ENCODE data around the gene MYO18B.

Gene MYO18B

GRCh38 chr22:25766418-25766817, 24.4 kb downstream of the MYO18B start:
- no peak for TF ChIP-seq CTCF (IDR thresholded peaks at IDR 0.05; ENCODE audit: low read depth, low read length, missing control alignments)
- no peak for DNase-seq (ENCODE audit: low read depth)
- no peak overlapping the region for H3K4me3 ChIP-seq (ENCODE audit: low read depth, low read length)

DNA sequence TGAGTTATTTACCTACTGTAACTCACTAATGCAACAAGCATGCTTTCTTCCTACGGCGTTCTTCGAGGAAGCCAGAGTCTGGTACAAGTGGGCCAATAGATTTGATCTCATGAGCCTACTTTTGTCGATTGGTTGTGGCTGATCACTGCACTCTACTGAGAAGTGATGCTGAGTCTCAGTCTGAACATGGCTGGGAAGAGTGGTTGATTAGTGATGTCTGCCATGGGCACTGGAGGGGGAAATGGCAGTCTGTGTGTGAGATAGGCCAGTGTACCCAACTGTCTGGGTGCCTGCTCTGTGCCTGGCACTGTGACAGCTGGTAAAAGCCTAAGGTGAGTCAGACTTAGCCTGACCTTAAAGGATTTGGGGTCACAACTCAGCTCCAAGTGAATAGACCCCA, 28.3 kb downstream of the MYO18B start:
- no peak overlapping the region for H3K4me3 ChIP-seq (ENCODE audit: low read depth, low read length)
- TF ChIP-seq CTCF (IDR thresholded peaks at IDR 0.05; ENCODE audit: low read depth, low read length, missing control alignments): no peak

DNA sequence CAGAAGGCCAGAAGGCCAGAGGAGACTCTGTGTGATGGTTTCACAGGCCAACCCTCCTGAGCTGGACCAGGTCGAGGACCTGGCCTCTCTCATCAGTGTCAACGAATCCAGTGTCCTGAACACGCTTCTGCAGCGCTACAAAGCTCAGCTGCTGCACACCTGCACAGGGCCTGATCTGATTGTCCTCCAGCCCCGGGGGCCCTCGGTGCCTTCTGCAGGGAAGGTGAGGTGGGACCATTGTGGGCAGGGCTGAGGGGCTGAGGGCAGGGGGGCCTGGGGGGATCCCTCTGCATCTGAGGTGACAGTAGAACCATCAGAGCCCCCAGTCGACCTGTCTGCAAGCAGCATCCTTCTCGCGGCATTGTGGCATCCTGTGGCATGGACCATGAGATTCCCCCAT, 30.3 kb downstream of the MYO18B start:
- H3K4me3 ChIP-seq (ENCODE audit: low read depth, low read length): no peak overlapping the region
- DNase-seq (ENCODE audit: low read depth): no peak
- TF ChIP-seq CTCF (IDR thresholded peaks at IDR 0.05; ENCODE audit: low read depth, low read length, missing control alignments): no peak

More for the DNA sequence above, 28.3 kb downstream of the MYO18B start:
- DNase-seq (ENCODE audit: low read depth): no peak

DNA sequence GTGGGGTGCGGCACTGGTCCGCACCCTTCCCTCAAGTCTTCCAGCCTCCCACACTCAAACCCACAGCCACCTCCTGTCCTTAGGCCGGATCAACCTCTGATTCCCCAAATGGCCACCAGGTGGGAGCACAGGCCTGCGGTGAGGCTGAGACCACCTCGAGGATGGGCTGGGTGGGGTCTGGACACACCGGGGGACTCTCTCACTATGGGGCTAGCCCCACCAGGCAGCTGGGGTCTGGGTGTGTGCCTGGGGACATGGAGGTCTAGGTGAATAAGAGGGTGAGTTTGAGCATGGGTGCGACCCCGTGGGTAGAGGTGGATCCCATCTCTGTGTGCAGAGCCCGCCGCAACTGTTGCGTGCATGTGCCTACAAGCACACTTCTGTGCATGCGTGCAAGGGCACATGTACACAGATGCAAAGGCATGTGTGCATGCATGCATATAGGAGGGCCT, 32.6 kb downstream of the MYO18B start:
- H3K4me3 ChIP-seq (ENCODE audit: low read depth, low read length): no peak overlapping the region
- DNase-seq (ENCODE audit: low read depth): no peak
- peak; percentile 72 for TF ChIP-seq CTCF (IDR thresholded peaks at IDR 0.05; ENCODE audit: low read depth, low read length, missing control alignments)

GRCh38 chr22:25775531-25775930, 33.5 kb downstream of the MYO18B start:
- no peak overlapping the region for H3K4me3 ChIP-seq (ENCODE audit: low read depth, low read length)
- TF ChIP-seq CTCF (IDR thresholded peaks at IDR 0.05; ENCODE audit: low read depth, low read length, missing control alignments): no peak
- DNase-seq (ENCODE audit: low read depth): no peak

- no peak for TF ChIP-seq CTCF (IDR thresholded peaks at IDR 0.05; ENCODE audit: low read depth, low read length, missing control alignments)
- DNase-seq (ENCODE audit: low read depth): no peak
- H3K4me3 ChIP-seq (ENCODE audit: low read depth, low read length): no peak overlapping the region
These were observed 35.4 kb downstream of the MYO18B start for GRCh38 chr22:25777411-25777810.

GRCh38 chr22:25777870-25778269, 35.9 kb downstream of the MYO18B start:
- peak; percentile 29 for TF ChIP-seq CTCF (IDR thresholded peaks at IDR 0.05; ENCODE audit: low read depth, low read length, missing control alignments)
- H3K4me3 ChIP-seq (ENCODE audit: low read depth, low read length): no peak overlapping the region
- no peak for DNase-seq (ENCODE audit: low read depth)

Measured in GM12864 (cell line).